AG10803 (cell line): ENCODE measurements around the gene SOX9.

Experiments
- DNase-seq: peaks from one replicate; pipeline ENCODE4 v3.0.0; 2010; ENCODE audit warnings: low read depth
- H3K4me3 ChIP-seq: 2 replicates; pipeline ENCODE4 v1.5.1; 2011; ENCODE audit warnings: mild to moderate bottlenecking, low read length, control low read depth
- TF ChIP-seq, protein P1 (sequence below): conservative IDR thresholded peaks from 2 replicates; pipeline ENCODE4 v1.5.1; 2011; ENCODE audit warnings: mild to moderate bottlenecking, low read length, control low read depth, inconsistent platforms

SOX9 gene

GRCh38 chr17:72151565-72152386, 31.0 kb downstream of the SOX9 start:
- TF ChIP-seq, protein P1, sequence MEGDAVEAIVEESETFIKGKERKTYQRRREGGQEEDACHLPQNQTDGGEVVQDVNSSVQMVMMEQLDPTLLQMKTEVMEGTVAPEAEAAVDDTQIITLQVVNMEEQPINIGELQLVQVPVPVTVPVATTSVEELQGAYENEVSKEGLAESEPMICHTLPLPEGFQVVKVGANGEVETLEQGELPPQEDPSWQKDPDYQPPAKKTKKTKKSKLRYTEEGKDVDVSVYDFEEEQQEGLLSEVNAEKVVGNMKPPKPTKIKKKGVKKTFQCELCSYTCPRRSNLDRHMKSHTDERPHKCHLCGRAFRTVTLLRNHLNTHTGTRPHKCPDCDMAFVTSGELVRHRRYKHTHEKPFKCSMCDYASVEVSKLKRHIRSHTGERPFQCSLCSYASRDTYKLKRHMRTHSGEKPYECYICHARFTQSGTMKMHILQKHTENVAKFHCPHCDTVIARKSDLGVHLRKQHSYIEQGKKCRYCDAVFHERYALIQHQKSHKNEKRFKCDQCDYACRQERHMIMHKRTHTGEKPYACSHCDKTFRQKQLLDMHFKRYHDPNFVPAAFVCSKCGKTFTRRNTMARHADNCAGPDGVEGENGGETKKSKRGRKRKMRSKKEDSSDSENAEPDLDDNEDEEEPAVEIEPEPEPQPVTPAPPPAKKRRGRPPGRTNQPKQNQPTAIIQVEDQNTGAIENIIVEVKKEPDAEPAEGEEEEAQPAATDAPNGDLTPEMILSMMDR, result no peak
- H3K4me3 ChIP-seq, result no peak overlapping the region
- DNase-seq, result peak; percentile 63

- DNase-seq, result peak; percentile 27
- H3K4me3 ChIP-seq, result no peak overlapping the region
- TF ChIP-seq, protein P1, result no peak
Measured at GRCh38 chr17:72152387-72152929, 31.6 kb downstream of the SOX9 start.

- peak; percentile 11 for DNase-seq
- H3K4me3 ChIP-seq, result no peak overlapping the region
- TF ChIP-seq, protein P1, result no peak
Measured at GRCh38 chr17:72158895-72159885, 38.4 kb downstream of the SOX9 start.

- no peak overlapping the region for H3K4me3 ChIP-seq
- TF ChIP-seq, protein P1, result no peak
- DNase-seq, result no peak
Measured at GRCh38 chr17:72162569-72162968, 41.7 kb downstream of the SOX9 start.

GRCh38 chr17:72163474-72163873, 42.7 kb downstream of the SOX9 start:
- DNase-seq, result no peak
- no peak overlapping the region for H3K4me3 ChIP-seq
- TF ChIP-seq, protein P1, result no peak

DNA sequence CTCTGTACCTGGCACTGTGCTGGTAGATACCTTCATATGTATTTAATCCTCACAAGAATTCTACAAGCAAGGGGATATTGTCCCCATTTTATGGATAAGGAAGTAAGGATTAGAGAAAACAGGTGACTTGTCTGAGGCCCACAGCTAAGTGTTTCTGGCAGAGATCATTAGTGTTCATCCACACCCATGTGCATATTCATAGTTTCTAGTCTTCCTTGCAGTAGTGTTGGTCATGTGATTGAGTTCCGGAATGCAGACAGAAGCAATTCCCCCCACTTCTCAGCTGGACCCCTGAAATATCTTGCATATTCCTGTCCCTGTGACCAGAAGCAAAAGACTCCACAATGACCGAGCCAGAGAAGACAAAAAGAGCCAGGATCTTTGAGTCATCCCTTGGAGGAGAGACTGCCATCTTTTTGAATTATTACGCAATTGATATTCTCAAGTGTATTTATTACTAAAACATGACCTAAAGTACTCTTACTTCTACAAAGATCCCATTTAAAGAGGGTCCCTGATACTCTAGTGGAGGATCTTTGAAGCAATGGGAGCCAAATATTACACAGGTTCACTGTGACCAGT, 43.4 kb downstream of the SOX9 start:
- H3K4me3 ChIP-seq, result no peak overlapping the region
- no peak for DNase-seq
- TF ChIP-seq, protein P1, result no peak
